Stimulated activated CD8-positive, alpha-beta memory T cell treated with anti-CD3 and anti-CD28 coated beads, Interleukin-2, amount 100 ng/mL, for 48 hours (primary cell): ENCODE data around the gene ADGRF4.
A peak's percentile ranks its signal among the peaks of the same experiment; 100 is the strongest.

Experiments
- DNase-seq, 2 donors: peaks; one replicate each; pipeline ENCODE4 v3.0.0-alpha.2; 2020; ENCODE audit warnings: low read depth in 2 of 2

Gene ADGRF4

GRCh38 chr6:47698342-47698787 is at the start of gene ADGRF4:
ADGRF4 (plus strand) TSS chr6:47698580; CDS start chr6:47707246, 8,666 bp downstream.
- DNase-seq, result no peak

GRCh38 chr6:47650553-47651432 is 47.6 kb upstream of the ADGRF4 start:
- no peak for DNase-seq

GRCh38 chr6:47651505-47651944 is 46.9 kb upstream of the ADGRF4 start:
- no peak for DNase-seq

- no peak for DNase-seq
These were observed 44.7 kb upstream of the ADGRF4 start for GRCh38 chr6:47653706-47654105.

- DNase-seq, result no peak
These were observed 44.1 kb upstream of the ADGRF4 start for GRCh38 chr6:47654255-47654654.

- DNase-seq, result peak; percentile 7 to 14
These were observed 42.4 kb upstream of the ADGRF4 start for GRCh38 chr6:47655719-47656595.

GRCh38 chr6:47661960-47662359 is 36.4 kb upstream of the ADGRF4 start:
- DNase-seq, result no peak

GRCh38 chr6:47663462-47664216 is 34.7 kb upstream of the ADGRF4 start:
- DNase-seq, result no peak

- DNase-seq, result no peak
These were observed 33.3 kb upstream of the ADGRF4 start for GRCh38 chr6:47665112-47665511.

- no peak for DNase-seq
These were observed 28.5 kb upstream of the ADGRF4 start for GRCh38 chr6:47669684-47670513.

- DNase-seq, result no peak
These were observed 27.5 kb upstream of the ADGRF4 start for GRCh38 chr6:47670851-47671250.

- DNase-seq, result no peak
These were observed 26.6 kb upstream of the ADGRF4 start for GRCh38 chr6:47671777-47672176.

GRCh38 chr6:47672816-47673215 is 25.6 kb upstream of the ADGRF4 start:
- DNase-seq, result no peak

- no peak for DNase-seq
These were observed 23.7 kb upstream of the ADGRF4 start for GRCh38 chr6:47674673-47675072.

GRCh38 chr6:47677381-47678100 is 20.8 kb upstream of the ADGRF4 start:
- no peak for DNase-seq

- no peak for DNase-seq
These were observed 19.6 kb upstream of the ADGRF4 start for GRCh38 chr6:47678739-47679138.

GRCh38 chr6:47679322-47679906 is 19.0 kb upstream of the ADGRF4 start:
- no peak for DNase-seq

- DNase-seq, result no peak
These were observed 18.3 kb upstream of the ADGRF4 start for GRCh38 chr6:47680051-47680450.

- DNase-seq, result no peak
These were observed 17.7 kb upstream of the ADGRF4 start for GRCh38 chr6:47680724-47681123.
